ENCODE results near the gene DHRS12. TPM values are rescaled to one million over a fixed set of nuclear protein-coding genes. Genes with fewer than 3 reads are reported as not detected.

The DHRS12 gene
- total RNA-seq, 4 donors from 2014 or later: 3.5 to 25.8 (median 10.8) TPM

DNA sequence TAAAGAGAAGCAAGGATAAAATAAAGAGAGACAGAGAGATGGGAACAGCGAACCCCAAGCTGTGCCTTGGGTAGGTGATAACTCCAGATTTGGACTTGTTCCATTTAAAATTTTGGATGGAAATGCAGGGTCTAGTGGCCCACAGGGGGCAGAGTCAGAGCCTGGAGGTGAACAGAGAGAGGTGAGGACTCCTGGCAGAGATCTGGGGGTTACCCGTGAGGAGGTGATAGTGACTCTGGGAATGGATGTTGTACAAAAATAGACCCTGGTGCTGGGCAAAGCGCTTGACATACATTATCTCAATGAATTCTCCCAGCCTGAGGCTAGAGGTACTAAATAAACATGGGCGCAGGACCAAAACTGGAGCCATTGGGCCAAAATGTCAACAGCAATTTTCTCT lies 14.3 kb upstream of the DHRS12 start:
- H3K4me3 ChIP-seq: no peak overlapping the region
- H3K4me1 ChIP-seq: peaks cover 31% of the 10 kb centered on the region
- H3K36me3 ChIP-seq: no peaks in the 10 kb centered on the region
- H3K27ac ChIP-seq: no peak overlapping the region
- no peak for DNase-seq (ENCODE audit: low spot score in 2 of 2)
- H3K9me3 ChIP-seq: no peaks in the 10 kb centered on the region
- TF ChIP-seq POLR2AphosphoS5 (IDR thresholded peaks at IDR 0.05) (no peak), EP300 (IDR thresholded peaks at IDR 0.05) (no peak), POLR2A (IDR thresholded peaks at IDR 0.05) (no peak)
- no peaks in the 10 kb centered on the region for H3K27me3 ChIP-seq
- over 99% methylated on average over 4 of the region's 4 CpGs for WGBS

DNA sequence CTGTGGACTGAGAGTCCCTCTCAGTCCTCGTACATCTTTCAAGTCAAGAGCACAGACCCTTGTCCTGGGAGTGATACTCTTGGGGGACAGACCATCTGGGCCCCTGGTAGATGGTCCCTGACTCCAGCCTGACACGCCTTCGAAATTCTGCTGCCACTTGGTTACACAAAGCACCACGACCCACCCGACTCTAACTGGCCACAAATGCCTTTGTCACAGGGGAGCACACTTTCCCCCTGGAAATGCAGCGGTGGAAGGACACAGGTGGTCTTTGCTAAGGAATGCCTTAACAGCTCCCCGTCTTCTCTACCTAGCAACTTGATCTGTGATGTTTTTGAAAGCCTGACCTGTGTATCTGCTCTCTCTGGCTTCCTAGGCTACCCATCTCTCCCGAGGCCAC lies 13.8 kb upstream of the DHRS12 start:
- no peaks in the 10 kb centered on the region for H3K36me3 ChIP-seq
- DNase-seq (ENCODE audit: low spot score in 2 of 2): no peak
- H3K4me1 ChIP-seq: peaks cover 31% of the 10 kb centered on the region
- TF ChIP-seq, protein P1, sequence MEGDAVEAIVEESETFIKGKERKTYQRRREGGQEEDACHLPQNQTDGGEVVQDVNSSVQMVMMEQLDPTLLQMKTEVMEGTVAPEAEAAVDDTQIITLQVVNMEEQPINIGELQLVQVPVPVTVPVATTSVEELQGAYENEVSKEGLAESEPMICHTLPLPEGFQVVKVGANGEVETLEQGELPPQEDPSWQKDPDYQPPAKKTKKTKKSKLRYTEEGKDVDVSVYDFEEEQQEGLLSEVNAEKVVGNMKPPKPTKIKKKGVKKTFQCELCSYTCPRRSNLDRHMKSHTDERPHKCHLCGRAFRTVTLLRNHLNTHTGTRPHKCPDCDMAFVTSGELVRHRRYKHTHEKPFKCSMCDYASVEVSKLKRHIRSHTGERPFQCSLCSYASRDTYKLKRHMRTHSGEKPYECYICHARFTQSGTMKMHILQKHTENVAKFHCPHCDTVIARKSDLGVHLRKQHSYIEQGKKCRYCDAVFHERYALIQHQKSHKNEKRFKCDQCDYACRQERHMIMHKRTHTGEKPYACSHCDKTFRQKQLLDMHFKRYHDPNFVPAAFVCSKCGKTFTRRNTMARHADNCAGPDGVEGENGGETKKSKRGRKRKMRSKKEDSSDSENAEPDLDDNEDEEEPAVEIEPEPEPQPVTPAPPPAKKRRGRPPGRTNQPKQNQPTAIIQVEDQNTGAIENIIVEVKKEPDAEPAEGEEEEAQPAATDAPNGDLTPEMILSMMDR (IDR thresholded peaks at IDR 0.05): no peak
- TF ChIP-seq POLR2A (IDR thresholded peaks at IDR 0.05) (no peak), EP300 (IDR thresholded peaks at IDR 0.05) (no peak), POLR2AphosphoS5 (IDR thresholded peaks at IDR 0.05) (no peak)
- WGBS: 82% methylated on average over 8 of the region's 8 CpGs
- no peaks in the 10 kb centered on the region for H3K27me3 ChIP-seq
- H3K9me3 ChIP-seq: no peaks in the 10 kb centered on the region
- no peak overlapping the region for H3K4me3 ChIP-seq
- no peak overlapping the region for H3K27ac ChIP-seq

DNA sequence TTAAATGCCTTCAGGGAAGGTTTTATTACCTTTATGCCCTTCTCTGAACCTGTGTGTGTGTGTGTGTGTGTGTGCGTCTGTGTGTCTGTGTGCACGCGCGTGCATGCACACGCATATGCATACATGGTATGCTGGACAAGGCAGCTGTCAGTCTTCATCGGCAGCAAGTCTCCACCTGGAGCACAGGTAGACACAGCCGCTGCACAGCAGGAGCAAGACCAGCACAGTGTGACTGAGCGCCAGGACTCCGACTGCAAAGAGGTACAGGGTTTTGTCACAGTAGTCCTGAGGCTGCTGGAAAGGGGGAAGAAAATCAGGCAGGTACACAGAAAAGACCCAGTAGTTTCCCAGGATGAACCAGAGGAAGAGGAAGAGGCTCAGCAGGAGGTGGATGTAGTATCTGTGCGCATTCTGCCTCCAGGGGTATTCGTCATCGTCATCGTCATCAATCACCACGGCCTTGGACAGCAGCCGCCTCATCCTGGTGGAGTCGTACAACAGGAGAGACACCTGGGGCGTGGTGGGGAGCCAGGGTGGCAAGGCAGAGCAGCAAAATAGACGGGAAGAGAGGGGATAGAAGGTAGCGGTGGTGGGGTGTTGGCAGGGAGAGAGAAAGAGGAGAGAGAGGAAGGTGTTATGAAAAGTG lies 12.8 kb upstream of the DHRS12 start:
- 47% methylated on average over 18 of the region's 19 CpGs for WGBS
- no peaks in the 10 kb centered on the region for H3K27me3 ChIP-seq
- TF ChIP-seq EP300 (IDR thresholded peaks at IDR 0.05) (no peak), POLR2A (IDR thresholded peaks at IDR 0.05) (no peak), POLR2AphosphoS5 (IDR thresholded peaks at IDR 0.05) (no peak)
- TF ChIP-seq, protein P1 (IDR thresholded peaks at IDR 0.05): no peak
- H3K4me1 ChIP-seq: peaks cover 31% of the 10 kb centered on the region
- H3K27ac ChIP-seq: no peak overlapping the region
- no peaks in the 10 kb centered on the region for H3K9me3 ChIP-seq
- H3K36me3 ChIP-seq: no peaks in the 10 kb centered on the region
- DNase-seq (ENCODE audit: low spot score in 2 of 2): no peak
- no peak overlapping the region for H3K4me3 ChIP-seq

DNA sequence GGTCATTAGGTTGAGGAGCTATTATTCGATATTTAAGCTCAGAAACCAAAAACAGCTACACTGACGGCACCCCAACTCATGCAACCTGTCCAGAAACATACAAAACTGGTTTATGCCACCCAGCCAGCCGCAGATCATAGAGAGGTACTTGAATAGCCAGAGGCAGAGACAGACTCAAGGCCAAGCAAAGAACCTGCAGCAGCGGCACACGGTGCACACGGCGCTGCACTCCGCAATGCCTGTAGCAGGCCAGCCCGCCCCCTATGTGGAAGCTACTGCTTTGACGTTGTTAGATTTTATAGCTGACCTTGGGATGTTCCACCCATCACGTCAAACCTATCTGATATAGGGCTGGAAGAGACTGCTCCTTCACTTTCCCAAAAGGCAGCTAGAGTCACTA lies 11.9 kb upstream of the DHRS12 start:
- TF ChIP-seq POLR2AphosphoS5 (IDR thresholded peaks at IDR 0.05): no peak
- TF ChIP-seq POLR2A (IDR thresholded peaks at IDR 0.05): no peak
- TF ChIP-seq, protein P1 (IDR thresholded peaks at IDR 0.05): no peak
- TF ChIP-seq EP300 (IDR thresholded peaks at IDR 0.05): no peak
- DNase-seq (ENCODE audit: low spot score in 2 of 2): no peak
- Histone ChIP-seq H3K9me3 (no peaks in the 10 kb centered on the region), H3K4me1 (peaks cover 31% of the 10 kb centered on the region), H3K4me3 (no peak overlapping the region), H3K36me3 (no peaks in the 10 kb centered on the region), H3K27ac (no peak overlapping the region), H3K27me3 (no peaks in the 10 kb centered on the region)
- 56% methylated on average over 11 of the region's 11 CpGs for WGBS

DNA sequence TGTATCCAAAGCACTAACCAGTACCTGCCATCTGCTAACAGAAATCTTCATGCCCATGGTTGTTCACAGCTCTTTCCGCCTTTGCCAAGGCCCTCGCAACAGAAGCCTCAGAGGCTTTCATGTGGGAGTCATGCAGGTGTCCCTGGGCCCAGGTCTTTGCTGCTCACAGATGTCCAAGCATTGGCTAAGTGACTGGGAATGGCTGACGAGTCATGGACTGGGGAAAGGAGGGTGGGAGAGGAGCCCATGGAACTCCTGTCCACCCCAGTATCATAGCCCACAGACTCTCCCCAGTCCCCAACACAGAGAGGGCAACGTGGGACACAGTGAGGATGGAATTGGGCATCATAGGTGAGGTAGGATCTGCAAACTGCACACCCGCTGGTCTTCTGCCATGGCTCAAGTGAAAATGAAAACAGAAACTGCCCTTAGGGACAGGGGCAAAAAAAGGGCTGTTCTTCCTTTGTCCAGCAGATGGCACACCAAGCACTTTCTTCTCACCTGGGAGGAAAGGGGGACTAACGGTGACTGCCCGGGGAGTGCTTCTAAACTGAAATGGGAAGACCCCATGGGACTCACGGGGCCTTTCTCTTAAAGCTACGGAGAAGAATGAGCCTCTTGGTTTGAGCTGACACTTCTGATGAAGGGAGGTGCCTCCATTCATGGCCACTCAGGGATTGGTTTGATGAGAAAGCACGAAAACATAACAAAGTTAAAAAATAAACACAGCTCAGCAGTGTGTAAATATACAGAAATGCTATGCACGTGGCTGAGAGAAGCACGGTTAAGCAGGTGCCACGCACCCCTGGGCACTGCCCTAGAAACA lies 11.1 kb upstream of the DHRS12 start:
- DNase-seq (ENCODE audit: low spot score in 2 of 2): no peak
- TF ChIP-seq POLR2AphosphoS5 (IDR thresholded peaks at IDR 0.05): no peak
- TF ChIP-seq, protein P1 (IDR thresholded peaks at IDR 0.05): peak; percentile 57 to 80

More for the DNA sequence above, 11.1 kb upstream of the DHRS12 start:
- Histone ChIP-seq H3K27ac (no peak overlapping the region), H3K4me3 (peak overlapping the region; percentile 24), H3K9me3 (no peaks in the 10 kb centered on the region), H3K36me3 (no peaks in the 10 kb centered on the region), H3K27me3 (no peaks in the 10 kb centered on the region), H3K4me1 (peaks cover 31% of the 10 kb centered on the region)
- 25% methylated on average over 13 of the region's 13 CpGs for WGBS

All from suprapubic skin (tissue), 4 donors.